ENCODE measurements around the gene CTSC.
"Not testable (repeated sequence)": the region's sequence is repeated elsewhere in the genome, so short reads cannot be mapped to it uniquely, and the experiment has no call there.

DNA sequence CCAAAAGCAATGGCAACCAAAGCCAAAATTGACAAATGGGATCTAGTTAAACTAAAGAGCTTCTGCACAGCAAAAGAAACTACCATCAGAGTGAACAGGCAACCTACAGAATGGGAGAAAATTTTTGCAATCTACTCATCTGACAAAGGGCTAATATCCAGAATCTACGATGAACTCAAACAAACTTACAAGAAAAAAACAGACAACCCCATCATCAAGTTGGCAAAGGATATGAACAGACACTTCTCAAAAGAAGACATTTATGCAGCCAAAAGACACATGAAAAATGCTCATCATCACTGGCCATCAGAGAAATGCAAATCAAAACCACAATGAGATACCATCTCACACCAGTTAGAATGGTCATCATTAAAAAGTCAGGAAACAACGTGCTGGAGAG is 92.0 kb downstream of the CTSC start:
- TF ChIP-seq, protein P1, sequence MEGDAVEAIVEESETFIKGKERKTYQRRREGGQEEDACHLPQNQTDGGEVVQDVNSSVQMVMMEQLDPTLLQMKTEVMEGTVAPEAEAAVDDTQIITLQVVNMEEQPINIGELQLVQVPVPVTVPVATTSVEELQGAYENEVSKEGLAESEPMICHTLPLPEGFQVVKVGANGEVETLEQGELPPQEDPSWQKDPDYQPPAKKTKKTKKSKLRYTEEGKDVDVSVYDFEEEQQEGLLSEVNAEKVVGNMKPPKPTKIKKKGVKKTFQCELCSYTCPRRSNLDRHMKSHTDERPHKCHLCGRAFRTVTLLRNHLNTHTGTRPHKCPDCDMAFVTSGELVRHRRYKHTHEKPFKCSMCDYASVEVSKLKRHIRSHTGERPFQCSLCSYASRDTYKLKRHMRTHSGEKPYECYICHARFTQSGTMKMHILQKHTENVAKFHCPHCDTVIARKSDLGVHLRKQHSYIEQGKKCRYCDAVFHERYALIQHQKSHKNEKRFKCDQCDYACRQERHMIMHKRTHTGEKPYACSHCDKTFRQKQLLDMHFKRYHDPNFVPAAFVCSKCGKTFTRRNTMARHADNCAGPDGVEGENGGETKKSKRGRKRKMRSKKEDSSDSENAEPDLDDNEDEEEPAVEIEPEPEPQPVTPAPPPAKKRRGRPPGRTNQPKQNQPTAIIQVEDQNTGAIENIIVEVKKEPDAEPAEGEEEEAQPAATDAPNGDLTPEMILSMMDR (optimal IDR thresholded peaks at IDR 0.05 in 1 of 3, IDR thresholded peaks at IDR 0.05 in 1 of 3, conservative IDR thresholded peaks at IDR 0.05 in 1 of 3; ENCODE audit: extremely low read depth in 1 of 3, insufficient read depth in 2 of 3, low read length in 3 of 3), result not testable (repeated sequence)
- not testable (repeated sequence) for TF ChIP-seq EZH2 (IDR thresholded peaks at IDR 0.05; ENCODE audit: low read length)

Measured in keratinocyte (primary cell).